Cerebellar cortex (tissue), 1 donor: Measurements from ENCODE around the gene ADAMTS12.
"Not testable (repeated sequence)": the region's sequence is repeated elsewhere in the genome, so short reads cannot be mapped to it uniquely, and the experiment has no call there.

Experiments used
- DNase-seq: peaks from one replicate; pipeline ENCODE4 v3.0.0-alpha.2; 2015; ENCODE audit warnings: low spot score

ADAMTS12 gene

DNA sequence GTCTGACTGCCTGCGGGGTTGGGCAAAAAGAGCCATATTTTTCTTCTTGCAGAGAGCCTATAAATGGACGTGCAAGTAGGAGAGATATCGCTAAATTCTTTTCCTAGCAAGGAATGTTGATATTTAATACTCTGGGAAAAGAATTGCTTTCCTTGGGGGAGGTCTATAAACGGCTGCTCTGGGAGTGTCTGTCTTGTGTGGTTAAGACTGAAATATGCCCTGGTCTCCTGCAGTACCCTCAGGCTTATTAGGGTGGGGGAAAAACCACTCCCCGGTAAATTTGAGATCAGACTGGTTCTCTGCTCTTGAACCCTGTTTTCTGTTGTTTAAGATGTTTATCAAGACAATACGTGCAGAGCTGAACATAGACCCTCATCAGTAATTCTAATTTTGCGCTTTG, 14.5 kb upstream of the ADAMTS12 start:
- DNase-seq = not testable (repeated sequence)

GRCh38 chr5:33905381-33905780, 13.6 kb upstream of the ADAMTS12 start:
- no peak for DNase-seq

GRCh38 chr5:33903118-33903517, 11.3 kb upstream of the ADAMTS12 start:
- DNase-seq = no peak

DNA sequence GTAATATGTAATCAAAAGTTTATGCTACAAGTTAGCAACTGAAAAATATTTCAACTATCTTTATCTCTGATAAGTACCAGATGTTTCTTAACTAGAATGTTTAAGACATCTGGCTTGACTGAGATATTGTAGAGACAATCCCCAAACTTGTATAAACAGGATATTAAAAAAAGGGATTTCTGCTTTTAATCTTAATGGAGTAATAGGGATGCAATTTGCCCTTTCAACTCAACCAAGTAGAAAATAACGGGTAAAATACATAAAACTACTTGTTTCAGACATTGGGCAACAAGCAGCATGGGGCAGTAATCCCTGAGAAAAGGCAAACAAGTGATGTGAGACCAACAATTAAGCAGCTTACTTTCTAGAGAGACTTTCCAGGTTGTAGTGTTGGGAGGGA, 9.4 kb upstream of the ADAMTS12 start:
- no peak for DNase-seq

GRCh38 chr5:33894566-33894965, 2.8 kb upstream of the ADAMTS12 start:
- no peak for DNase-seq

DNA sequence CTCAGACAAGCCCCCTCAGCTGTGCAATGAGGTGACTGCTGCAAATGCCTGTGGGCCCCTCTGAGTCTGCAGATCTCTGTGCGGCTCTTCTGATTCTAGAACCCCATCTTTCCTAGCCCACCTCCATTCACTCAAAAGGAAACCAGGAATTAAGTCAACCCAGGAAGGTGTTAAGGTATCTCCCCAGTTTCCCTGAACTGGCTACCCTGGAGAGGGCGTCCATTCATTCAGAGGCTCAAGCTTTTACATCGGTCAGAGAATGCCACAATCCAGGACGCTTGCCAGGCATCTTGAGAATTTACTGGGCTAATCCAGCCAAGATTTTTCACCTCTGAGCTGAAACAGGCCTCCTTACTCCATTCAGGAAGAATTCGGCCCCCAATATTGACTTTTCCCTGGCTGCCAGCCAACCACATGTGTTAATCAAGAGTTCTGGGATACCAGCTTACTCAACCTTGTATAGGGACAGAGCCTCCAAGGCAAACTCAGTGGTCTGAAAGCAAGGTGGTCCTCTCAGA, 889 bp upstream of the ADAMTS12 start:
- no peak for DNase-seq

DNA sequence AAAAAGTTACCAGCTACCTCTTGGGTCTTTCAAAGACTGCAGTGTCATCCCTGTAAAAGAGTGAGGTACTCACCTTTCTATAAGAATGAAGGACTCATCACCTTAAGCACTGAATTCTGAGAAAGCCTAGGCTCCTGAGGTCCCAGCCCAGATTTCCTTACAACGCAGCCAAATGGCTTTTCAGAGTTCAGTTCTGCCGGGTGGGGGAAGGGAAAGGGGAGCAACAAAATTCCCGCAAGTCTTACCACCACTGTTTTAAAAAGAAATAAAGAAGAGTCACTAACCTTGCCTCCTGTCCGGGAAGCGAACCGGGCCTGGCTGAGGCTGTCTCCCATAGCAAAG, 373 bp downstream of the ADAMTS12 start:
- no peak for DNase-seq

GRCh38 chr5:33890131-33891032, 1.4 kb downstream of the ADAMTS12 start:
- no peak for DNase-seq

DNA sequence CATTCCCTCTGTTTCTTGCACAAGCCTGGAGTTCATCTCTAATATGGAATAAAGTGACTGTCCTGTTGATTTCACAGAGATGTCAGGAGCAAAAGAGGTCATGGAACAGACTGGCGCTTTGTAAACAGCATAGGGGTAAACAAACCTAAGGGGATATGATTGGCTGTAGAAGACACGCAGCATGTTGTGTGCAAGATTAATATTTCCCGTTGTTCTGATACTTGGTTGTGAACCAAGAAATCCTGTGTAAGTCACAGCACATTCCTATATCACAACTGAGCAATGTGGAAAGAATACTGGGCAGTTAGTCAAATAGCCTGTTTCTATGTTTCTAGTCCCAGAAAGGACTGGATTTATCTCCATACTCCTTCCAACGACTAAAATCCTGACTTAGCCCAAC, 3.2 kb downstream of the ADAMTS12 start:
- DNase-seq = no peak

GRCh38 chr5:33887268-33887667, 4.5 kb downstream of the ADAMTS12 start:
- DNase-seq = no peak

DNA sequence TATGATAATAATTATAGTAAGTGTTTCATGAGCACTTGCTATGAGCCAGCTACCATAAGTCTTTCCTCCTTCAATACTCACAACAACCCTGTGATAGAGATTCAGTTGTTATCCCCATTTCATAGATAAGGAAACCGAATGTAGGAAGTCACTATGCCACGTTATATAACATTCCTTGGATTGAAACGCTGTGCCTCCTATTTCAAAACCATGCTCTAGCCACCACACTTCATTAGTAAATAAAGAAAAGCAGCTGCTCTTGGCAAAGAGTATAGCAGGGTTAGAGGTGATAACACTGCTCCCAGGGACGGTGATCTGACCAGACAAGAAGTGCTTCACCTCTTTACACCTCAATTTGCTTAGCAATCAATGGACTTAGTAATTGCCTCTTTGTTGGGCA, 5.5 kb downstream of the ADAMTS12 start:
- DNase-seq = no peak

GRCh38 chr5:33885679-33886078, 6.1 kb downstream of the ADAMTS12 start:
- no peak for DNase-seq

DNA sequence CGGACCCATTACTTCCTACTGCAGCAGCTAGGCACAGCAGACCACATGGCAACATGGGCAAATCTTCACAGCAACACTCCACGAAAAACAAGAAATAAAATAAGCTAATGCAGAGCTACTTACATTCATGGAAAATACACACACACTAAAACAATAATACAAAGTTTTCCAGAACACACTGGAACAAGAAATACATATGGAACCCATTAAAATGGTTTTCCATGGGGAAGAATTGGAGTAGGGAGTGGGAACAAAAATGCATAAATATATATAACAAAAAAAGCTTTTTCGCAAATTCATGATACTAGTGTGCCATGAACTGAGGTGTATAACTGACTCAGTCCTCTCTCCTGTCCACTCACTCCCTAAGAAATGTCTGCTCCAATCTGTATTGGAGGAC, 8.3 kb downstream of the ADAMTS12 start:
- no peak for DNase-seq

DNA sequence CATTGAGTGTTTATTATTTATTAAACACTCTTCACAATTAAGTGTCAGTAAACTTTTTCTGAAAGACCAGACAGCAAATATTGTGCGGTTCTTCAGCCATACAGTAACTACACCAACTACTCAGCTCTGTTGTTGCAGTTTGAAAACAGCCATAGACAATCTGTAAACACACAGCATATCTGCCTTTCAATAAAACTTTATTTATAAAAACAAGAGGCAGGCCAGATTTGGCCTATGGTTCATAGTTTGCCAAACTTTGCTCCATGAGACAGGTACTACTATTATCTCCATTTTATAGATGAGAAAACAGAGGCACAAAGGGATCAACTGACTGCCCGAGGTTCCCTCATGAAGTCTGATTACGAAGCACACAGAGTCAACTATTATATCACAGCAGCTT, 11.5 kb downstream of the ADAMTS12 start:
- no peak for DNase-seq

- no peak for DNase-seq
Observed at GRCh38 chr5:33877449-33877848, 14.3 kb downstream of the ADAMTS12 start.

- no peak for DNase-seq
Observed at GRCh38 chr5:33867241-33867640, 24.5 kb downstream of the ADAMTS12 start.

GRCh38 chr5:33859177-33859576, 32.6 kb downstream of the ADAMTS12 start:
- not testable (repeated sequence) for DNase-seq

DNA sequence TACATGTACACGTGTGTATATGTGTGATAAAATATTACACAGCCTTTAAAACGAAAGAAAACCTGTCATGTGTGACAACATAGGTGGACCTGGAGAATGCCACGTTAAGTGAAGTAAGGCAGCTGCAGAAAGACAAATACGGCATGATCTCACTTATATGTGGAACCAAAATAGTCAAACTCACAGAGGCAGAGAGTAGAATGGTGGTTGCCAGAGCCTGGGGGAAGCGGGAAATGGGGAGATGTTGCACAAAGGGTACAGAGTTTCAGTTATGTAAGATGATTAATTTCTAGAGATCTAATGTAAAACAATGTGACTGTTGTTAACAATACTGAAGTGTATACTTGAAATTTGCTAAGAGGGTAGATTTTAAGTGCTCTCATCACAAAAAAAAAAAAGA, 34.8 kb downstream of the ADAMTS12 start:
- no peak for DNase-seq

- no peak for DNase-seq
Observed at GRCh38 chr5:33855396-33855795, 36.4 kb downstream of the ADAMTS12 start.

- no peak for DNase-seq
Observed at GRCh38 chr5:33854733-33855151, 37.0 kb downstream of the ADAMTS12 start.

DNA sequence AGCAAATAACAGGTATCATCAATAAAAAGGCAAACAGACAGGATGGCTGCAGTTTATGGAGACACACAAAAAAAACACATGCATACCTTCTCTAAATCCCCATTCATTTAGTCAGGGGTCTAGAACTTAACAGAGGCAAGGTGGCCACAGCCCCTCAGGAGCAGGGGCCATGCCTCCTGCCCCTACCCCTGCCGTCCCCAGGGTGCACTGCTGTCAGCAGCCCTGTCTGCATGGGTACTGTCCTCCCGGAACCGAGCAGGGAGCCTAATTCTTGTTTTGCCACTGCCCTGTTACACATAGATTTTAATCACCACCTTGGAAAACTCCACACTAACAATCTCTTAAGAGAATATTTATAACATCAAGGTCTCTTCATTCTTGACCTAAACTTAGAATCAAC, 39.0 kb downstream of the ADAMTS12 start:
- no peak for DNase-seq

GRCh38 chr5:33852319-33852718, 39.5 kb downstream of the ADAMTS12 start:
- DNase-seq = no peak

- DNase-seq = no peak
Observed at GRCh38 chr5:33850100-33850594, 41.6 kb downstream of the ADAMTS12 start.

- DNase-seq = no peak
Observed at GRCh38 chr5:33848554-33848953, 43.2 kb downstream of the ADAMTS12 start.
